GM21390 (cell line): ENCODE results near the gene ACMSD.
"Not testable (repeated sequence)": the region's sequence is repeated elsewhere in the genome, so short reads cannot be mapped to it uniquely, and the experiment has no call there.

Experiments
- ATAC-seq: cut with Tn5 transposase; IDR thresholded peaks from one replicate; pipeline ENCODE4 v1.9.1; 2021; ENCODE audit not compliant: unreplicated experiment

The ACMSD gene

GRCh38 chr2:134905168-134905567, 66.8 kb downstream of the ACMSD start:
- ATAC-seq: no peak

DNA sequence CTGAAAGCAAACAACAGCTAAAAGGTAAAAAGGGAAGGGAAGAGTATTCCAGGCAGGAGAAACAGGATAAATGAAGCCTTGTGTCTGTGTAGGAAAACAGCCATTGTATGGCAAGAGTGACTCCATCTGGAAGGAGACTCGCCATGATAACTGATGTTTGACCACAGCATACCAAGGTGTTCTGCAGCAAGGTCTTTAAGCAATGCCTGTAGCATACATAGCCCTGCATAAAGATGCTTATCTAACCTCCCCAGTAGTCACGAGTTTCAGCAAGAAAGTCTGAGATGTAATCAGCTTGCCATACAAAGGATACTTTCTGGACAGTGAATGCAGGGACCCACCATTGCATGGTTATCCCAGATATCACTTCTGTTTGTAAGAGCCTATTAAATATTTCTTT, 68.3 kb downstream of the ACMSD start:
- no peak for ATAC-seq

GRCh38 chr2:134907441-134908116, 69.2 kb downstream of the ACMSD start:
- not testable (repeated sequence) for ATAC-seq

DNA sequence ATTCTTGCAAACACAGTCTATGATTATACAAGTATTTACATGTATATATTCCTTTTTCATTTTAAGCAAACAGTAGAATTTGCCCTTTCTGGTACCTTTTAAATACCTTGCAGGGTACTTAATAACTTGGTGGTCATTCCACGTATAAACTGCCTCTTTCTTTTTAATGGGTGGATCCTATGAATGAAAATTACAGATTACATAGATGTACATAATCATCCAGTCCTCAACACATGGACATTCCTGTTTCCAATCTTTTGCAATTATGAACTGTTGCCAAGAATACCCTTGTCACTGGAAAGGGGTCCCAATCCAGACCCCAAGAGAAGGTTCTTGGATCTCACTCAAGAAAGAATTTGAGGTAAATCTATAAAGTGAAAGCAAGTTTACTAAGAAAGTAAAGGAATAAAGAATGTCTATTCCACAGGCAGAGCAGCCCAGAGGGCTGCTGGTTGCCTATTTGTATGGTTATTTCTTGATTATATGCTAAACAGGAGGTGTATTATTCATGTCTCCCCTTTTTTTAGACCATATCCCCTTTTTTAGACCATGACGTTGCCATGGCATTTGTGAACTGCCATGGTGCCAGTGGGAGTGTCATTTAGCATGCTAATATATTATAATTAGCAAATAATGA, 72.5 kb downstream of the ACMSD start:
- ATAC-seq: no peak

DNA sequence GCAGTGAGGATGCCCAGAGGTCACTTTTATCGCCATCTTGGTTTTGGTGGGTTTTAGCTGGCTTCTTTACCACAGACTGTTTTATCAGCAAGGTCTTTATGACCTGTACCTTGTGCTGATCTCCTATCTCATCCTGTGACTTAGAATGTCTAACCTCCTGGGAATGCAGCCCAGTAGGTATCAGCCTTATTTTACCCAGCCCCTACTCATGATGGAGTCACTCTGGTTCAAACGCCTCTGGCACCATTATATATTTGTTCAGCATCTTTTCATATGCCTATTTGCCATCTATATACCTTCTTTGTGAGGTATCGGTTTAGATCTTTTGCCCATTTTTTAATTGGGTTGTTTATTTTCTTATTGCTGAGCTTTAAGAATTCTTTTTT, 73.0 kb downstream of the ACMSD start:
- no peak for ATAC-seq

DNA sequence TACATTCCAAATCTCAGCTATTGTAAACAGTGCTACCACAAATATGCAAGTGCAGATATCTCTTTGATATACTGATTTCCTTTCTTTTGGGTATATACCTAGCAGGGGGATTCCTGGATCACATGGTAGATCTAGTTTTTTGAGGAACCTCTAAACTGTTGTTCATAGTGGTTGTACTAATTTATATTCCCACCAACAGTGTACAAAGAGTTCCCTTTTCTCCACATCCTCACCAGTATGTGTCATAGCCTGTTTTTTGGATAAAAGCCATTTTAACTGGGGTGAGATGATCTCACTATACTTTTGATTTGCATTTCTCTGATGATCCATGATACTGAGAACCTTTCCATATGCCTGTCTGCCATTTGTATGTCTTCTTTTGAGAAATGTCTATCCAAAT, 73.9 kb downstream of the ACMSD start:
- ATAC-seq: no peak

GRCh38 chr2:134917360-134917865, 79.0 kb downstream of the ACMSD start:
- ATAC-seq: no peak

GRCh38 chr2:134917888-134918525, 79.6 kb downstream of the ACMSD start:
- ATAC-seq: peak; percentile 75

GRCh38 chr2:134918526-134919340, 80.3 kb downstream of the ACMSD start, which contains the start of gene CCNT2:
Gene CCNT2, plus strand, starts transcription at chr2:134918822. Its CDS starts 33 bp downstream, at chr2:134918855.
- peak; percentile 79 for ATAC-seq

- no peak for ATAC-seq
Observed at GRCh38 chr2:134919341-134920210, 81.2 kb downstream of the ACMSD start.

DNA sequence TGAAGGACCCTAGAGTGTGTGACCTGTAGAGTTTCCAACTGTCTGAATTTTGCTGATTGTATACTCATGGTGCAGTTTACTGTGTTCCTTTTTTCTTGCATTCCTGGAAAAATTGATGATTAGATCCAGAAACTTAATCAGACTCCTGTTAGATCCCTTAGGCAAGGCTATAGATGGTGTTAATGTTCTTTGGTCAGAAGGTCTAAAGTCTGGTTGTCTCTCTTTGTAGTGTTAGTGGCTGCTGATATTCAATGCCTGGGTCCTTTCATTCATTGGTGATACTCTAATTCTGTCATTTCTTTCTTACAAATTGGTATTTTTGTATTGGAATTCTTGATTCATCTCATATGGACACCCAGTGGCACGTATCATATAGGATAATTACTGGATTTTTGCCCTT, 86.5 kb downstream of the ACMSD start:
- ATAC-seq: no peak

DNA sequence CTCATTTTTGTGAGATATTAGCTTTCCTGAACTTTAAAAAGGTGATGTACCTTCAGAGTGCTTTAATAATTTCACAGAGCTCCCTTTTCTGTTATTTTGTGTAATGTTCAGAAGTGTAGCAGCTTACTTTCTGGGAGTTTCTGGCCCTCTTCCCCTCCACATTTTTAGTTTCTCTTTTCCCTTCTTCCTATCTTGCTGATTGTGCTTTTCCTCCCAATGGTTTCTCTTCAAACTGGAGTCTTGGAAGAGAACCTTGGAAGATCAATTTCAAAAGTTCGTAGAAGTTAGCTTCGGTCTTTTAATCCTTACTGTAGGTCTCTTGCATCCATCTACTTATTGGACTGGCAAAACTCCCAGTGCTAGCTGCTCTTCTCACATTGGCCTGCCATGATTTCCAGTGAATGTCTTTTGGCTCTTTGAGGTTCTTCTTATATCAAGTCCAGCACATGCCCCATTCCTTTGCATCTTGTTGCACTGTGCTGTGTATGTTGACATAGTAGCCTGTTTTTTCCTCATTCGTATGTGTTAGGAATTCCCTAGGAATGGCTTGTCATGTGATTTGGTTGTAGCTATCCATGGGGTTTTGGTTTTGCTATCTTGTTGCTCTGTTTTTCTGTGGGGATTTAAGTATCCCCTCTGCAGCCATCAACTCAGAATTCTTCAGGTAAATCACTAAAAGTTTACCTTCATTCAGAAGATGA, 88.0 kb downstream of the ACMSD start:
- no peak for ATAC-seq

DNA sequence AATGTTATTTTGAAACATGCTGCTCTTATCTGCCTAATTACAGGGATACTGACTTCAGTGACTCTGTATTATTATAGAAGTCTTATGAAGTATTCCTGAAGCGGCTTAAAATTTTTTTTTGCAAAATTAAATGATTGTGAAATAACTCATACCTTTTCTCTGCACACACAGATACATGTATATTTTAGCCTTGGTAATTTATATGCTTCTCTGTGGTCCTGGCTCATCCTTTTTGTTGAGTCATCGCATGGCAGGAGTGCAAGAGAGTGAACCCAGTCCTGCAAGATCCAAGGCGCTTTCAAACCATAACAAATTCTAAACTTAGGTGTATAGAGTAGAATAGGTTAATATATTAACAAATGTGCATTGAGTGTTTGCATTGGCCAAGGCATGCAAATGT, 88.8 kb downstream of the ACMSD start:
- no peak for ATAC-seq

DNA sequence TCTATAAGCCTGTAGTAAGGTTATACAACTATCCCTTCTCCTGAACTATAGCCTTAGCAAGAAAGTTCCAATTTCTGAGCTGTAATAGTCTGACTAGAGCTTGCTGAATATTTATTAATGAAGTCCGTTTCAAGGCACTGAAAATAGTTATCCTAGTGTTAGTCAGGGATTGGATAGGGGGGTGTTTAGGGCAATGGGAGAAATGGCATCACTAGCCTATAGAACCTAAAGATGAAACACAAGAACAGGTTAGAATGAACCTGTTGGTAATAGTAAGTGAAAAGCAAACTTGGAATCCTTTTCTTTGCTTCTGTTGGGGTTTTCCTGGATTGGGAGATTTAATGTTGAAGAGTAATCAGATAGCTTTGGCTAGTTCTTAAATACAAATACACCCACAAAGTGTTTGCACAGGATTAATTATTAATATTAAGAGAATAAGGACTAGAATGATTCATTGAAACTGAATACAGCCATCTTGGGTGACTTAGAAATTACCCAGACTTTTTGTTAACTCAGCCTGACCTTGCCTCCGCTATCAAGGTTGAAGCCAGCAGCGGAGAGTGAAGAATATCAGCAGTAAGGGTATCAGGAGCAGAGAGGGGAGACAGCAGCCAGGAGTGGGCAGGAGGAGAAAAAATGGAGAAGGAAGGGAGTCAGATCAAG, 94.6 kb downstream of the ACMSD start:
- no peak for ATAC-seq

DNA sequence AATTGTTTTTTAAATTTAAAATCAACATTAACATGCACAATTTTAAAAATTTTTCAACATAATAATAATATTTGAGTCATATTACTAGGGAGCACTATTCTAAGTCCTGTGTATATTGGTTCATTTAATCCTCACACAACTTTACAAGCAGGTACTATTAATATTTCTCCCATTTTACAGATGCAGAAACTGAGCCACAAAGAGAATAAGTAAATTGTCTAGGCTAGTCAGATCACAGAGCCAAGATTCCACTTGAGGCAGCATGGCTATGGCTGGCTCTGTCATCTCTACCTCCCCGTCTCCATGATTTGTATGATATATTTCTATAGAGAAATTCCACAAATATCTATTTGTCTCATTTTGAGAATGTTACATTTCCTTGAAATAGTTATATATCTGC, 95.3 kb downstream of the ACMSD start:
- ATAC-seq: no peak

DNA sequence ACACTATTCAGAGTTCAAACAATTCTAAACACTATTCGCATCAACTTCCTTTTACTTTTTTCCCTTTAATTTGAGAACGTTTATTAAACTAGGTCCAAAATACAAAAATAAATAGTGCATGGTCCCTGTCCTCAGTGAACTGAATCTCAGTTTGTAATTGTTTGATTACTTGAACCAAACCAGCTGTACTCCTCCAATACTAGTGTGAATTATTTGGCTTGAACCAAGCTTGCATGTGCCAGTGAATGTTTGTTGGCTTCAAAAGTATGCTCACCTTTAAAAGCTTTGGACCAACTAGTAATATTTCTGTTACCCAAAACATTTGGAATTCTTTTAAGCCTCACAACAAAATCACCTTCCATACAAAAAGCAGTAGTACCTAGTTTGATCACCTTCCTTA, 95.7 kb downstream of the ACMSD start:
- ATAC-seq: no peak

DNA sequence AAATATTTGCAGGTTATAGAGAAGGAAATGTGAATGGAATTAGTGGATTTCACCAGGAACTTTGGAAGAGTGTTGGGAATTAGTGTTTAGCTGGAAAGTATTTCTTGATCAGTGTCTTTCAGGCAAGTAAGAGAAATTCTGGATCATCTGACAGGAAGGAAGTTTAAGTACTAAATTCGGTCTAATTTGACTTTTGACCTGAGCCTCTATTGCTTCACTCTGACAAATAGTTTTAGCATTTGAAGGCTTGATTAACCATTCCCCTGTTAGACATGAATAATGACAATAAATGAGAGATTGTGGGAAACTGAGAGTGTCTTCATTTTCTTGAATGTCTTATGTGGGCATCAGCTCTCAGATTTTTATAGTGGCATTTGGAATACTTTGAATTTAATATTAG, 96.2 kb downstream of the ACMSD start:
- no peak for ATAC-seq

DNA sequence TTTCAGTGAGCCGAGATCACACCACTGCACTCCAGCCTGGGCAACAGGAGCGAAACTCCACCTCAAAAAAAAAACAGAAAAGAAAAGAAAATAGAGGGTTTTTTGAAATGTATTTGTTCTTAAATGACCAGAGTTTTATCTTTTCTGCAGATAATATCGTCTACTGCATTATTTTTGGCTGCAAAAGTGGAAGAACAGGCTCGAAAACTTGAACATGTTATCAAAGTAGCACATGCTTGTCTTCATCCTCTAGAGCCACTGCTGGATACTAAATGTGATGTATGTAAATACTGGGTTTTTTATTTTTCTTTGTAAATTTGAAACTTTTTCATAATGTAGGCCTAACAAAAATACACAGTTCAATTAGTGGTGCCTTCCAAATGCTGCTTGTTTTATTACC, 98.3 kb downstream of the ACMSD start:
- no peak for ATAC-seq

- ATAC-seq: peak; percentile 89
Observed at GRCh38 chr2:134943540-134943939, 105.1 kb downstream of the ACMSD start.
